HCT116 (cell line): ENCODE data around the gene NUP50.

Source experiments
- CTCF ChIP-seq, 3 experiments: fragments of 200-600 bp in 1 of 3; sonication (generic) in 1 of 3; IDR thresholded peaks in 2 of 3; conservative IDR thresholded peaks in 1 of 3; 2 replicates each; pipeline ENCODE4 v1.5.1; 2012 to 2017; ENCODE audit warnings: low read depth in 2 of 3, low read length in 2 of 3, antibody characterized with exemption in 1 of 3, borderline replicate concordance in 1 of 3, control low read depth in 1 of 3, mild to moderate bottlenecking in 1 of 3, mixed read lengths in 1 of 3, mixed run types in 1 of 3, moderate library complexity in 1 of 3; ENCODE audit not compliant: insufficient read depth in 1 of 3
- EGR1 ChIP-seq: IDR thresholded peaks from 2 replicates; pipeline ENCODE4 v1.6.1; 2012; ENCODE audit warnings: low read depth
- JUND ChIP-seq: IDR thresholded peaks from 2 replicates; pipeline ENCODE4 v1.6.1; 2012
- POLR2A ChIP-seq: IDR thresholded peaks from 2 replicates; pipeline ENCODE4 v1.7.0; 2011; ENCODE audit warnings: borderline replicate concordance; ENCODE audit not compliant: insufficient read depth, insufficient read length; ENCODE audit errors: extremely low read depth
- POLR2AphosphoS5 ChIP-seq: IDR thresholded peaks from 2 replicates; pipeline ENCODE4 v1.6.1; 2011; ENCODE audit warnings: mild to moderate bottlenecking, low read depth, low read length, moderate library complexity

DNA sequence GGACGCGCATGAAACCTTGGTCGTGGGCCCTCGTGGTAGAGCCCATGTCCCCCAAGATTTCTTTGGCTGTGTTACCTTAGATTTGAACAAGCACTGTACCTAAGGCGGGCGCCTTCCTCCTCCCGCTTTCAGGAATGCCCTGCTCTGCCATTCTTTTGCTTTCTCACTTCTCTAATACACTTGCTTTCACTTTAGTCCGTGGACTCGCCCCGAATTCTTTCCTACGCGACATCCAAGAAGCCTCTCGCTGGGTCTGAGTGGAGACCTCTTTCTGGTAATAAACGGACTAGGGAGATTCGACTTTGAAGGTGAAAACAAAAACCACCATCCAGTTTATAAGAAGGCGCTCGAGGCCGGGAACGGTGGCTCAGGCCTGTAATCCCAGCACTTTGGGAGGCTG is 1.2 kb upstream of the NUP50 start:
- TF ChIP-seq POLR2A (no peak), POLR2AphosphoS5 (no peak), CTCF (IDR thresholded peaks at IDR 0.05 in 2 of 3, conservative IDR thresholded peaks at IDR 0.05 in 1 of 3; ENCODE audit: borderline replicate concordance in 1 of 3, insufficient read depth in 1 of 3, low read depth in 2 of 3, low read length in 2 of 3) (no peak), EGR1 (no peak), JUND (no peak)
